RWPE2 (cell line): Measurements from ENCODE around the gene PIPOX.

ENCODE experiments used
- ATAC-seq: fragments of 200-7000 bp; cut with Tn5 transposase; 3 replicates; pipeline ENCODE4 v1.9.1; 2021; ENCODE audit warnings: low read depth
- DNase-seq: peaks from one replicate; pipeline ENCODE4 v3.0.0-alpha.2; 2020; ENCODE audit warnings: low spot score
- H3K27ac ChIP-seq: fragments of 450-650 bp; 2 replicates; pipeline ENCODE4 v1.5.1; 2017; ENCODE audit warnings: mild to moderate bottlenecking; ENCODE audit not compliant: poor library complexity, severe bottlenecking
- H3K27me3 ChIP-seq: fragments of 250-450 bp; sonication (Bioruptor Pico); 2 replicates; pipeline ENCODE4 v1.5.1; 2021; ENCODE audit warnings: mild to moderate bottlenecking, moderate library complexity; ENCODE audit not compliant: insufficient read depth, poor library complexity, severe bottlenecking
- H3K36me3 ChIP-seq: fragments of 250-450 bp; sonication (Bioruptor Pico); 2 replicates; pipeline ENCODE4 v1.5.1; 2020; ENCODE audit warnings: low read depth, mild to moderate bottlenecking, moderate library complexity
- H3K4me1 ChIP-seq: fragments of 250-450 bp; sonication (Bioruptor Pico); 2 replicates; pipeline ENCODE4 v1.5.1; 2021; ENCODE audit warnings: mild to moderate bottlenecking, moderate library complexity; ENCODE audit not compliant: insufficient read depth, poor library complexity, severe bottlenecking
- H3K4me3 ChIP-seq: fragments of 250-450 bp; sonication (Bioruptor Pico); 2 replicates; pipeline ENCODE4 v1.5.1; 2021; ENCODE audit warnings: mild to moderate bottlenecking, moderate library complexity; ENCODE audit not compliant: severe bottlenecking
- H3K9me3 ChIP-seq: fragments of 250-450 bp; sonication (Bioruptor Pico); 2 replicates; pipeline ENCODE4 v1.5.1; 2021; ENCODE audit warnings: mild to moderate bottlenecking, moderate library complexity; ENCODE audit not compliant: severe bottlenecking
- CTCF ChIP-seq: fragments of 450-650 bp; IDR thresholded peaks from one replicate; pipeline ENCODE4 v1.5.1; 2017; ENCODE audit warnings: mild to moderate bottlenecking, moderate library complexity; ENCODE audit not compliant: poor library complexity, severe bottlenecking

PIPOX gene

GRCh38 chr17:29018788-29019474, 24.0 kb upstream of the PIPOX start:
- H3K27me3 ChIP-seq: peaks cover 49% of the 10 kb centered on the region

GRCh38 chr17:29019475-29020181, 23.3 kb upstream of the PIPOX start:
- peaks cover 56% of the 10 kb centered on the region for H3K27me3 ChIP-seq

More at GRCh38 chr17:29018788-29019474, 24.0 kb upstream of the PIPOX start:
- Histone ChIP-seq H3K27ac (no peak overlapping the region), H3K4me3 (no peak overlapping the region), H3K4me1 (no peaks in the 10 kb centered on the region), H3K36me3 (no peaks in the 10 kb centered on the region), H3K9me3 (no peaks in the 10 kb centered on the region)
- ATAC-seq: no peak; the same call in 2 of the 3 replicates
- no peak for DNase-seq
- no peak for TF ChIP-seq CTCF

GRCh38 chr17:29020576-29020975, 22.4 kb upstream of the PIPOX start:
- Histone ChIP-seq H3K4me1 (no peaks in the 10 kb centered on the region), H3K9me3 (no peaks in the 10 kb centered on the region), H3K4me3 (no peak overlapping the region), H3K27me3 (peaks cover 59% of the 10 kb centered on the region), H3K36me3 (no peaks in the 10 kb centered on the region), H3K27ac (no peak overlapping the region)
- ATAC-seq (no peak), DNase-seq (no peak)
- TF ChIP-seq CTCF: no peak

More at GRCh38 chr17:29019475-29020181, 23.3 kb upstream of the PIPOX start:
- no peak for DNase-seq
- H3K27ac ChIP-seq: no peak overlapping the region
- TF ChIP-seq CTCF: no peak
- H3K9me3 ChIP-seq: no peaks in the 10 kb centered on the region
- H3K36me3 ChIP-seq: no peaks in the 10 kb centered on the region
- 0 out of 3 replicates have a peak, but pooled peaks have one; percentile 19 for ATAC-seq
- H3K4me3 ChIP-seq: no peak overlapping the region
- H3K4me1 ChIP-seq: no peaks in the 10 kb centered on the region

GRCh38 chr17:29021226-29021625, 21.7 kb upstream of the PIPOX start:
- Histone ChIP-seq H3K9me3 (no peaks in the 10 kb centered on the region), H3K27me3 (peaks cover 55% of the 10 kb centered on the region), H3K36me3 (no peaks in the 10 kb centered on the region), H3K27ac (no peak overlapping the region), H3K4me3 (no peak overlapping the region), H3K4me1 (no peaks in the 10 kb centered on the region)
- DNase-seq (no peak), ATAC-seq (no peak)
- TF ChIP-seq CTCF: no peak

- no peaks in the 10 kb centered on the region for H3K4me1 ChIP-seq
- no peaks in the 10 kb centered on the region for H3K36me3 ChIP-seq
- H3K4me3 ChIP-seq: no peak overlapping the region
- DNase-seq (no peak), ATAC-seq (no peak)
- no peak for TF ChIP-seq CTCF
- H3K9me3 ChIP-seq: no peaks in the 10 kb centered on the region
- peaks cover 49% of the 10 kb centered on the region for H3K27me3 ChIP-seq
- no peak overlapping the region for H3K27ac ChIP-seq
Measured at GRCh38 chr17:29022074-29022473, 20.9 kb upstream of the PIPOX start.
